Esophagus squamous epithelium (tissue), 5 donors: ENCODE data around the gene ULK4. TPM values are rescaled to one million over a fixed set of nuclear protein-coding genes. Genes with fewer than 3 reads are reported as not detected.
"Not testable (repeated sequence)": the region's sequence is repeated elsewhere in the genome, so short reads cannot be mapped to it uniquely, and the experiment has no call there.

ENCODE experiments used
- DNase-seq: peaks from one replicate; lab custom pipeline; 2025; lab: John Stamatoyannopoulos, UW
- H3K27ac ChIP-seq, 4 donors: fragments of 200-600 bp; sonication (generic); one replicate each; pipeline ENCODE4 v1.5.1; 2016 to 2019; ENCODE audit warnings: mild to moderate bottlenecking in 1 of 4
- H3K27me3 ChIP-seq, 4 donors: fragments of 200-600 bp; sonication (generic); 1 replicate in 3 of 4; 2 replicates in 1 of 4; pipeline versions ENCODE4 v1.5.1 to v1.6.0; 2017 to 2021; ENCODE audit warnings: antibody characterized with exemption in 1 of 4
- H3K36me3 ChIP-seq, 3 donors: fragments of 200-600 bp; sonication (generic); one replicate each; pipeline ENCODE4 v1.5.1; 2016 to 2019
- H3K4me1 ChIP-seq, 3 donors: fragments of 200-600 bp; sonication (generic); one replicate each; pipeline ENCODE4 v1.5.1; 2017 to 2019
- H3K4me3 ChIP-seq, 4 donors: fragments of 200-600 bp; sonication (generic); 1 replicate in 3 of 4; 2 replicates in 1 of 4; pipeline ENCODE4 v1.5.1; 2016 to 2019; ENCODE audit warnings: mild to moderate bottlenecking in 2 of 4, moderate library complexity in 1 of 4
- H3K9me3 ChIP-seq, 3 donors: fragments of 200-600 bp; sonication (generic); one replicate each; pipeline ENCODE4 v1.5.1; 2016 to 2019
- POLR2A ChIP-seq, 4 donors: fragments of 450-650 bp; IDR thresholded peaks; one replicate each; pipeline ENCODE4 v1.6.1; 2017; ENCODE audit warnings: antibody characterized with exemption in 4 of 4, mild to moderate bottlenecking in 4 of 4, moderate library complexity in 3 of 4
- WGBS, 2 donors: methylation state at CpG; one replicate each; pipeline ENCODE4 v1.1.5; 2018; 5-methylcytosine and 5-hydroxymethylcytosine counted together
- intact Hi-C: fragments of 100-400 bp; cut with DNase I; formaldehyde crosslinking; loops from one replicate; pipeline ENCODE4 v1.15.0; 2022
- total RNA-seq, 4 donors: library from RNA; depleted of rRNA; stranded (reverse); fragments of >200 nt; gene quantifications; one replicate each; pipeline ENCODE4 v1.1.0, GENCODE V29; 2016
- TF ChIP-seq, protein P1 (sequence below), 6 experiments: fragments of 450-650 bp in 4 of 6; fragments of 200-600 bp in 2 of 6; sonication (generic) in 2 of 6; IDR thresholded peaks; one replicate each; pipeline ENCODE4 v1.5.1; 2016 to 2019; ENCODE audit warnings: antibody characterized with exemption in 6 of 6, mild to moderate bottlenecking in 4 of 6, moderate library complexity in 4 of 6
- donor health status: DM: yes; HTN: yes; CAD: no.

The ULK4 gene
- total RNA-seq, 4 donors from 2014 or later = 2.2 to 11.4 (median 7.9) TPM

DNA sequence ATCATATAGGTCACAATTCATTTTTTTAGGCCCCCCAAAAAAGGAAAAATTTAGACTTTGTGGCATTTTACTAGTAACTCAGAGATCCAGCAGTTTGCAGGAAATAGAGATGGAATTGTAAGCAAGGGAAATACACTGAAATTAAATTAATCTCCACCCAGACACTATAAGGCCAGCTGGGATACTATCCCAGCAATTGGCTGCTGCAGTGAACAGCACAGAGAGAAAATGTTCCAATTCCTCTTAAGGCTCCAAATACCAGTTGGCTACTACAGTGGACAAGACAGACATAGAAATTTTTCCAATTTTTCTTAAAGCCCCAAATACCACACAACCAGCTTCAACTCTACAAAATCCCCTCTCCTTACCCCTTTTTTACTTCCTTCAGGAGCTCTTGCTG is 78.9 kb downstream of the ULK4 start:
- Histone ChIP-seq H3K4me1 (no peaks in the 10 kb centered on the region), H3K27me3 (no peaks in the 10 kb centered on the region), H3K27ac (no peak overlapping the region), H3K4me3 (no peak overlapping the region), H3K36me3 (no peaks in the 10 kb centered on the region), H3K9me3 (no peaks in the 10 kb centered on the region)
- intact Hi-C loops = loop anchor here (10.0 kb wide), 1 partner anchor 1548 kb away; no protein-coding TSS in a partner anchor
- TF ChIP-seq, protein P1, sequence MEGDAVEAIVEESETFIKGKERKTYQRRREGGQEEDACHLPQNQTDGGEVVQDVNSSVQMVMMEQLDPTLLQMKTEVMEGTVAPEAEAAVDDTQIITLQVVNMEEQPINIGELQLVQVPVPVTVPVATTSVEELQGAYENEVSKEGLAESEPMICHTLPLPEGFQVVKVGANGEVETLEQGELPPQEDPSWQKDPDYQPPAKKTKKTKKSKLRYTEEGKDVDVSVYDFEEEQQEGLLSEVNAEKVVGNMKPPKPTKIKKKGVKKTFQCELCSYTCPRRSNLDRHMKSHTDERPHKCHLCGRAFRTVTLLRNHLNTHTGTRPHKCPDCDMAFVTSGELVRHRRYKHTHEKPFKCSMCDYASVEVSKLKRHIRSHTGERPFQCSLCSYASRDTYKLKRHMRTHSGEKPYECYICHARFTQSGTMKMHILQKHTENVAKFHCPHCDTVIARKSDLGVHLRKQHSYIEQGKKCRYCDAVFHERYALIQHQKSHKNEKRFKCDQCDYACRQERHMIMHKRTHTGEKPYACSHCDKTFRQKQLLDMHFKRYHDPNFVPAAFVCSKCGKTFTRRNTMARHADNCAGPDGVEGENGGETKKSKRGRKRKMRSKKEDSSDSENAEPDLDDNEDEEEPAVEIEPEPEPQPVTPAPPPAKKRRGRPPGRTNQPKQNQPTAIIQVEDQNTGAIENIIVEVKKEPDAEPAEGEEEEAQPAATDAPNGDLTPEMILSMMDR (IDR thresholded peaks at IDR 0.05) = no peak
- no peak for TF ChIP-seq POLR2A (IDR thresholded peaks at IDR 0.05)
- DNase-seq = no peak

DNA sequence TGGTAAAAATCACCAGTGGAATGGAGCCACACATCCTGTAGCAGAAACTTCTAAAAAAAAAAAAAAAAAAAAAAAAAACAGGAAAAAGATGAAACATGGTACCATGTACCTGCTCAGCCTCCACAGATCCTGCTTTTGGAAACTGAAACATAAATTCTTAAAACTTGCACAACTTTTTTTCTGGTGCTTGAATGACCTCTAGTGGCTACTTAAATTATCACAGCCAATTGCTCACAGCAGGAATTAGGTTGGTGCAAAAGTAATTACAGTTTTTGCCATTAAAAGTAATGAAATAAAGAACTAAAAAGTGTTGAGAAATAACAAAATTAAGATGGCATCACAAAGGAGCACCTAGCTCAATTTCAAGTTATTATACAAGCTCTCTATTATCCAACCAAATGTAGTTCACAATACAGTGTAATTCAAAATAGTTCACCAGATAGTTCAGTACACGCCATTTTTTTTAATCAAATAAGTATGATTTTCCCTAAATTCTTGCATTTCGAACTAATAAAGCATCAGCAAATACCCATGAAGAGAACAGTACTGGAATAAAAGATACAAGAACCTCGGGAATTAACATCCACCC is 80.6 kb downstream of the ULK4 start:
- no peak for DNase-seq
- H3K4me3 ChIP-seq = no peak overlapping the region
- H3K27me3 ChIP-seq = no peaks in the 10 kb centered on the region
- H3K9me3 ChIP-seq = no peaks in the 10 kb centered on the region
- no peak for TF ChIP-seq POLR2A (IDR thresholded peaks at IDR 0.05)
- TF ChIP-seq, protein P1 (IDR thresholded peaks at IDR 0.05) = peak; percentile 39 to 80 (median 67)
- H3K27ac ChIP-seq = no peak overlapping the region
- H3K36me3 ChIP-seq = no peaks in the 10 kb centered on the region
- intact Hi-C loops = loop anchor here (10.0 kb wide), 1 partner anchor 1547 kb away; no protein-coding TSS in a partner anchor
- no peaks in the 10 kb centered on the region for H3K4me1 ChIP-seq
- whole genome bisulfite sequencing, 2 donors = 53 to 56% methylated on average over 3 of the region's 3 CpGs

DNA sequence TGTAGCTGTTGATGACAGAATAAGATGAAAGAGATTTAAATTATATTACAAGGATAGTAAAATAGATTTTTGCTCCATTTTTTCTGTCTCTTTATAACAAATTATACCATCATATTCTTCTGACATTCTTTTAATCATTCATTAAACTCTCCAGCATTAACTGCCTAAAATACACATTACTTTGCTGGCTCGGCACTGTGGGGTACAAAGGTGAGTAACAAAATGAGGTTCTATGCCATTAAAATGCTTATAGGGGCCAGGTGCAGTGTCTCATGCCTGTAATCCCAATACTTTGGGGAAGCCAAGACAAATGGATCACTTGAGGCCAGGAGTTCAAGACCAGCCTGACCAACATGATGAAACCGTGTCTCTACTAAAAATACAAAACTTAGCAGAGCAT is 81.5 kb downstream of the ULK4 start:
- Histone ChIP-seq H3K36me3 (no peaks in the 10 kb centered on the region), H3K27me3 (no peaks in the 10 kb centered on the region), H3K27ac (no peak overlapping the region), H3K4me1 (no peaks in the 10 kb centered on the region), H3K9me3 (no peaks in the 10 kb centered on the region), H3K4me3 (no peak overlapping the region)
- 62 to 82% methylated on average over 2 of the region's 2 CpGs for WGBS, 2 donors
- no peak for TF ChIP-seq POLR2A (IDR thresholded peaks at IDR 0.05)
- TF ChIP-seq, protein P1 (IDR thresholded peaks at IDR 0.05) = no peak
- DNase-seq = no peak
- intact Hi-C loops = loop anchor here (10.0 kb wide), 1 partner anchor 1546 kb away; no protein-coding TSS in a partner anchor

DNA sequence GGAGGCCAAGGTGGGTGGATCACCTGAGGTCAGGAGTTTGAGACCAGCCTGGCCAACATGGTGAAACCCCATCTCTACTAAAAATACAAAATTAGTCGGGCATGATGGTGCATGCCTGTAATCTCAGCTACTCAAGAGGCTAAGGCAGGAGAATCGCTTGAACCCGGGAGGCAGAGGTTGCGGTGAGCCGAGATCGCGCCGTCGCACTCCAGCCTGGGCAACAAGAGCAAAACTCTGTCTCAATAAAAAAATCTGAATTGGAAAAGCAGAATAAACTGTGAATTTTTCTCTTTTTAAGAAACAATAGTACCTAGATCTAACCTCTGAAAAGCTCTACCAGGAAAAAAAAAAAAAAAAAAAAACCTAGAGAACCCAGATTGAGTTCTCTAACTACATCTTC is 84.2 kb downstream of the ULK4 start:
- 96% methylated on average over 9 of the region's 9 CpGs; no CpG with 5 or more reads in 1 of the 2 donors for WGBS, 2 donors
- not testable (repeated sequence) for DNase-seq, H3K4me3 ChIP-seq, H3K27me3 ChIP-seq, H3K27ac ChIP-seq, H3K9me3 ChIP-seq, H3K36me3 ChIP-seq, H3K4me1 ChIP-seq
- intact Hi-C loops = loop anchor here (5.0 kb wide), 1 partner anchor 1295 kb away; no protein-coding TSS in a partner anchor

DNA sequence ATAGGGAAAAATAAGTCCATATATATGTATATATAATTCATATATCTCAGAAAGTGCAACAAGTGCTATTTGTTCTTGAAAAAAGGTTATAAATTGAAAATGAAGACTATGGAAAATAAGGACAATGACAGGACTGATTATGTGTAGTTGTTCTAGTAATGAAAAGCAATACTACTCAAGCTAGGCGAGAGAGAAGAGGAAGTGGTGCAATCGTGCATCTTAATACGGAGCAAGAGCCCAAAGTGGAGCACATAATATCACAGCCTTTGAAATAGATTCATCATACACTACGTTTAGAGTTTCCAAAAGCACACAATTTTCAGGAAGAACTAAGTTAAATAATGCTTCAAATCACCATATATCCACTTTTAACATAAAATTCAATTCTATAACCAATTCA is 87.9 kb downstream of the ULK4 start:
- 77 to 79% methylated on average over 4 of the region's 4 CpGs for WGBS, 2 donors
- Histone ChIP-seq H3K27me3 (no peaks in the 10 kb centered on the region), H3K9me3 (no peaks in the 10 kb centered on the region), H3K27ac (no peak overlapping the region), H3K4me1 (no peaks in the 10 kb centered on the region), H3K36me3 (no peaks in the 10 kb centered on the region), H3K4me3 (no peak overlapping the region)
- TF ChIP-seq, protein P1 (IDR thresholded peaks at IDR 0.05) = no peak
- TF ChIP-seq POLR2A (IDR thresholded peaks at IDR 0.05) = no peak
- intact Hi-C loops = no loop called here
- DNase-seq = no peak
